ENCODE measurements around the gene CAMKMT. TPM values are rescaled to one million over a fixed set of nuclear protein-coding genes. Genes with fewer than 3 reads are reported as not detected.

The CAMKMT gene
- total RNA-seq, 1 donor from 2014 or later = 5.8 TPM

GRCh38 chr2:44758591-44758990 is 396.8 kb downstream of the CAMKMT start:
- no peak for TF ChIP-seq CTCF (IDR thresholded peaks at IDR 0.05; ENCODE audit: insufficient read depth, low read length, poor library complexity, severe bottlenecking)
- Histone ChIP-seq H3K27me3 (ENCODE audit: control insufficient read depth, insufficient read depth, low read length) (peaks cover 2% of the 10 kb centered on the region), H3K36me3 (ENCODE audit: control insufficient read depth, insufficient read depth, low read length) (no peaks in the 10 kb centered on the region), H3K4me3 (ENCODE audit: low read depth, low read length) (no peak overlapping the region)
- no peak for DNase-seq (ENCODE audit: low read depth)

- TF ChIP-seq CTCF (IDR thresholded peaks at IDR 0.05; ENCODE audit: insufficient read depth, low read length, poor library complexity, severe bottlenecking) = no peak
- peaks cover 2% of the 10 kb centered on the region for H3K27me3 ChIP-seq (ENCODE audit: control insufficient read depth, insufficient read depth, low read length)
- no peak overlapping the region for H3K4me3 ChIP-seq (ENCODE audit: low read depth, low read length)
- no peaks in the 10 kb centered on the region for H3K36me3 ChIP-seq (ENCODE audit: control insufficient read depth, insufficient read depth, low read length)
- no peak for DNase-seq (ENCODE audit: low read depth)
Measured at GRCh38 chr2:44759823-44760222, 398.1 kb downstream of the CAMKMT start.

DNA sequence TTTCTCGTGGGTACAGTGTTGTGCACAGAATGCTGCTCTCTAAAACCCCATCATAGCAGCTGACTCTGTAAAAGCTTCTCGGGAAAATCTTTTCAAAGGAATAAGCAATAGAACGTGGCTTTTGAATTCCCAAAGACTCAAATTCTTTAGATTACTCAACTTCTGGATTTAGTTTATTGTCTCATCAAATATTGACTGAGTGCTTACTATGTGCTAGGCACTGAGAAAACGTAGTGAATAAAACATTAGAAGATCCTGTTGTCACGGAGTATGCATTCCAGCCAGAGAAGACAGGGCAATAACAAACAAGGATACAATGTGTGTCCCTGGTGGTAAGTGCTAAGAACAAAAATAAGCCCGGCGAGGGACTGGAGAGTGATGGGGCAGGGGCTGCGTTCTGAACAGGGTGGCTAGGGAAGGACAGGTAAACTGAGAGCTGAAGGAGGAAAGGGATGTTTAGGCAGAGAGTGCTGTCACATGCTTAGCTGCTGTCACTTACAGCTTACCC is 401.6 kb downstream of the CAMKMT start:
- H3K36me3 ChIP-seq (ENCODE audit: control insufficient read depth, insufficient read depth, low read length) = no peaks in the 10 kb centered on the region
- no peak for DNase-seq (ENCODE audit: low read depth)
- no peak for TF ChIP-seq CTCF (IDR thresholded peaks at IDR 0.05; ENCODE audit: insufficient read depth, low read length, poor library complexity, severe bottlenecking)
- H3K27me3 ChIP-seq (ENCODE audit: control insufficient read depth, insufficient read depth, low read length) = peaks cover 9% of the 10 kb centered on the region
- no peak overlapping the region for H3K4me3 ChIP-seq (ENCODE audit: low read depth, low read length)

DNA sequence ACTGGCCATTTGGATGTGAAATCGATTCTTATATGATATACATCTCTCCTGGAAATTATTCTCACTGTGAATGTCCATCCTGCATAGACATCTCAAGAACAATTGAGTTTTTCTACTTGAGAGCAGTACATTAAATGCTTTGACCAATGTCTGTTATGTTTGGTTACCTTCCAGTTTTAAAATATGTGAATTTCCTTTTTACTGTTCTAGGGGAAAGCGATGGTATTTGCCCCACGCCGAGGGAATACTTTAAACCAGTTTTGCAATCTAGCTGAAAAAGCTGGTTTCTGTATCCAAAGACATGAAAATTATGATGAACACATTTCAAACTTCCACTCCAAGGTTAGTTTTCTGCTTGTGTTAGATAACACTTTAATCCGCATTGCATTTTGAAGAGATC is 404.5 kb downstream of the CAMKMT start:
- no peak for DNase-seq (ENCODE audit: low read depth)

DNA sequence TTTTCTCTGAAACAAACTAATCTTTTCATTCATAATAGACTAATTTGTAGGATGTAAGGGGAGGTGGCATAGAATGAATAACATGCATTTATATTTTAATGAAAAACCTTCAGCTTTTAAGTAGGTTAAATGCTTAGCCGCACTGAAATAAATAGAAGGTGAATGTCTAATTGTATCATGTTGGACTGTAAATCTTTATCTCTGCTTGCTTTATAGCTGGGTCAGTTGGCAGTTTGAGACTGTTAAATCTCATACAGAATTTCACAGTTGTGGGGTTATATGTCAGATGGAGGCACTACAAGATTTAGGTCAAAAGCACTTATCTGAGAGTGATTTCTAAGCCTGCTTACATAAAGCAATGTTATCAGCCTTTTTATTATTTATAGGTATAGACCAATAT is 405.0 kb downstream of the CAMKMT start:
- peaks cover 18% of the 10 kb centered on the region for H3K27me3 ChIP-seq (ENCODE audit: control insufficient read depth, insufficient read depth, low read length)
- TF ChIP-seq CTCF (IDR thresholded peaks at IDR 0.05; ENCODE audit: insufficient read depth, low read length, poor library complexity, severe bottlenecking) = no peak
- no peak overlapping the region for H3K4me3 ChIP-seq (ENCODE audit: low read depth, low read length)
- no peaks in the 10 kb centered on the region for H3K36me3 ChIP-seq (ENCODE audit: control insufficient read depth, insufficient read depth, low read length)
- DNase-seq (ENCODE audit: low read depth) = no peak

More for the DNA sequence above, 404.5 kb downstream of the CAMKMT start:
- TF ChIP-seq CTCF (IDR thresholded peaks at IDR 0.05; ENCODE audit: insufficient read depth, low read length, poor library complexity, severe bottlenecking) = no peak
- no peaks in the 10 kb centered on the region for H3K36me3 ChIP-seq (ENCODE audit: control insufficient read depth, insufficient read depth, low read length)
- no peak overlapping the region for H3K4me3 ChIP-seq (ENCODE audit: low read depth, low read length)
- H3K27me3 ChIP-seq (ENCODE audit: control insufficient read depth, insufficient read depth, low read length) = peaks cover 18% of the 10 kb centered on the region

DNA sequence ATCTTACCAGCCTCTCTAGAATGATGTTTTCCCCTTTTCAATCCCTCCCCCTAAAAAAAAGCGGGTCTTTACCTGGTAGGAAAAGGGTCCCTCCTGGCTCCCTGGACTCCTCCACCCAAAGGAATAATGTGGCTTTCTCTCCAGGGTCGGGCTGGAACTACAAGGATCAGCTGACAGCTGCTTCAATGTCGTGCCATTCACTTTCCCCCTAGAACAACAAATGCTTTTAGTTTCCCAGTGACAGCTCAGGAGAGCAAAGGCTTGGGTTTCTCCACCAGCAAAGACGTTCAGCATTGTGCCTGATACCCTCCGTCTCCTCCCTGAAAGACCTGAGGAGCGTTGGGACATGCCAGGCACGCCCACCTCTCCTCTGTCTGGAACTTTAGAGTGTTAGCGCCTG is 405.9 kb downstream of the CAMKMT start:
- no peak for TF ChIP-seq CTCF (IDR thresholded peaks at IDR 0.05; ENCODE audit: insufficient read depth, low read length, poor library complexity, severe bottlenecking)
- H3K36me3 ChIP-seq (ENCODE audit: control insufficient read depth, insufficient read depth, low read length) = no peaks in the 10 kb centered on the region
- H3K27me3 ChIP-seq (ENCODE audit: control insufficient read depth, insufficient read depth, low read length) = peaks cover 18% of the 10 kb centered on the region
- no peak for DNase-seq (ENCODE audit: low read depth)
- H3K4me3 ChIP-seq (ENCODE audit: low read depth, low read length) = no peak overlapping the region

Measured in kidney epithelial cell (primary cell).